Stimulated activated naive CD8-positive, alpha-beta T cell treated with anti-CD3 and anti-CD28 coated beads, Interleukin-15, amount 100 ng/mL, for 72 hours (primary cell): ENCODE measurements around the gene SLC25A30.
A peak's percentile ranks its signal among the peaks of the same experiment; 100 is the strongest.
"Not testable (repeated sequence)": the region's sequence is repeated elsewhere in the genome, so short reads cannot be mapped to it uniquely, and the experiment has no call there.

Experiments
- ATAC-seq: fragments of 150-1000 bp; cut with Tn5 transposase; 2 replicates; pipeline ENCODE4 v1.10.0; 2021; ENCODE audit warnings: mild to moderate bottlenecking, moderate library complexity
- DNase-seq, 2 donors: peaks; one replicate each; pipeline ENCODE4 v3.0.0; 2021 to 2022
- H3K27ac Mint-ChIP-seq, 2 donors: one replicate each; pipeline ENCODE4 v1.8.0; 2022; ENCODE audit warnings: mild to moderate bottlenecking in 2 of 2, mixed read lengths in 2 of 2, moderate library complexity in 2 of 2
- H3K27me3 Mint-ChIP-seq: one replicate; pipeline ENCODE4 v1.8.0; 2022; ENCODE audit warnings: mixed read lengths
- H3K4me1 Mint-ChIP-seq: one replicate; pipeline ENCODE4 v1.8.0; 2022; ENCODE audit warnings: mild to moderate bottlenecking, mixed read lengths
- H3K4me3 Mint-ChIP-seq, 2 donors: one replicate each; pipeline ENCODE4 v1.8.0; 2022; ENCODE audit warnings: mild to moderate bottlenecking in 2 of 2, mixed read lengths in 2 of 2, moderate library complexity in 1 of 2
- H3K9me3 Mint-ChIP-seq, 2 donors: one replicate each; pipeline ENCODE4 v1.8.0; 2022; ENCODE audit warnings: mixed read lengths in 2 of 2

SLC25A30 gene

DNA sequence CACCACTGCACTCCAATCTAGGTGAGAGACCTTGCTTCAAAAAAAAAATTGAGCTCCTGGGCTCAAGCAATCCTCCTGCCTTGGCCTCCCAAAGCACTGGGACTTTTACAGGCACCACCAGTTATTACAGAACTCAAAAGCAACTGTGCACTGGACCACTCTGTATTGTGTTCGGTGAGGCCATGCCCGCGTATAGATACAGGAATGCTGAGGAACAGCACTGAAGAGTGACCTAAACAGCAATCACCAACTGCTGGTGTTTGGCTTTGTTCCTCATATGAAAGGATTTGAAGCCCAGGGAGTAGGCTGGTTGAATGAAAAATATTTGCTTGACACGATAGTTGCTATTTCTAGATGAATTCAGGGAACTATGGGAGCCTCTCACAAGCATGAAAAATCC, 29.5 kb downstream of the SLC25A30 start:
- Mint-ChIP-seq H3K27me3 (no peaks in the 10 kb centered on the region), H3K9me3 (no peaks in the 10 kb centered on the region), H3K27ac (no peak overlapping the region), H3K4me1 (peaks cover 16% of the 10 kb centered on the region), H3K4me3 (no peak overlapping the region)
- ATAC-seq (no peak), DNase-seq (no peak)

DNA sequence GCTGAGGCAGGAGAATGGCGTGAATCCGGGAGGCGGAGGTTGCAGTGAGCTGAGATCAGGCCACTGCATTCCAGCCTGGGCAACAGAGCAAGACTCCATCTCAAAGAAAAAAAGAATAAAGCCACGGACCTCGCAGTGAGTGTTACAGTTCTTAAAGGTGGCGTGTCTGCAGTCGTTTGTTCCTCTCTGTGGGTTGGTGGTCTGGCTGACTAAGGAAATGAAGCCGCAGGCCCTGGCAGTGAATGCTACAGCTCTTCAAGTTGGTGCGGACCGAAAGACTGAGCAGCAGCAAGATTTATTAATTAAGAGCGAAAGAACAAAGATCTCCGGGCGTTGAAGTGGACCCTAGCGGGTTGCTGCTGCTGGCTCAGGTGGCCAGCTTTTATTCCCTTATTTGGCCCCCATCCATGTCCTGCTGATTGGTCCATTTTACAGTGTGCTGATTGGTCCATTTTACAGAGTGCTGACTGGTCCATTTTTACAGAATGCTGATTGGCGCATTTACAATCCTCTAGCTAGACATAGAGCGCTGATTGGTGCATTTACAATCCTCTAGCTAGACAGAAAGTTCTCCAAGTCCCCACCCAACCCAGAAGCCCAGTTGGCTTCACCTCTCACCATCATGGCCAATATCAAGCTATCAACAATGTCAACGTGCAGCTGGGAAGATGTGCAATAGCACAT, 31.1 kb downstream of the SLC25A30 start:
- DNase-seq (peak; percentile 30 to 46), ATAC-seq (peak; percentile 95)
- peaks cover 16% of the 10 kb centered on the region for H3K4me1 Mint-ChIP-seq
- H3K4me3 Mint-ChIP-seq = peak overlapping the region in 1 of 2 donors; percentile 5
- H3K9me3 Mint-ChIP-seq, H3K27me3 Mint-ChIP-seq: not testable (repeated sequence)
- H3K27ac Mint-ChIP-seq = peak overlapping the region in 1 of 2 donors; percentile 85

DNA sequence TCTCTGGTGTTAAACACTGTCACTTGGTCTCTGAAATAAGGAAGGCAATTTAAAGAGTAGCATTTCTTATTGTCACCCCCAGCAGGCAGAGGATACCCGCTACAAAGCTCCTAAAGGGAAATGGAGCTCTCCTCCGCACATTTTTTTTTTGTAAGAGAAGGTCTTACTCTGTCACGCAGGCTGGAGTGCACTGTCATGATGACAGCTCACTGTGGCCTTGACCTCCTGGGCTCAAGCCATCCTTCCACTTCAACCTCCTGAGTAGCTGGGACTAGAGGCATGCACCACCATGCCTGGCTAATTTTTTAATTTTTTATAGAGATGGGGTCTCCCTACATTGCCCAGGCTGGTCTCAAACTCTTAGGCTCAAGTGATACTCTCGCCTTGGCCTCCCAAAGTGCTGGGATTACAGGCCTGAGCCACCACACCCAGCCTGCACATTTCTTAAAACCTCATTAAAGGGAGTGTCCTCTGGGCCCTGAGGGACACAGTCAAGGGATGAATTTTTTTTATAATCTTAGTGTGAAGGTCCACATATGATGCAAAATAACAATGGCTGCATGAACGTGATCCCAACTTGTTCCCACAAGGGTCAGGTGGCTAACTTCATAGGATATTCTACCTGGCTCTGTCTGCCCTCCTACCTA, 32.1 kb downstream of the SLC25A30 start:
- Mint-ChIP-seq H3K4me1 (peaks cover 16% of the 10 kb centered on the region), H3K9me3 (no peaks in the 10 kb centered on the region), H3K27me3 (no peaks in the 10 kb centered on the region), H3K4me3 (no peak overlapping the region), H3K27ac (no peak overlapping the region)
- ATAC-seq (no peak), DNase-seq (no peak)

GRCh38 chr13:45385320-45385719, 32.9 kb downstream of the SLC25A30 start:
- H3K27ac Mint-ChIP-seq = no peak overlapping the region
- no peaks in the 10 kb centered on the region for H3K27me3 Mint-ChIP-seq
- H3K4me1 Mint-ChIP-seq = peaks cover 16% of the 10 kb centered on the region
- DNase-seq (no peak), ATAC-seq (no peak)
- no peak overlapping the region for H3K4me3 Mint-ChIP-seq
- no peaks in the 10 kb centered on the region for H3K9me3 Mint-ChIP-seq

GRCh38 chr13:45384474-45385174, 33.5 kb downstream of the SLC25A30 start:
- Mint-ChIP-seq H3K9me3 (no peaks in the 10 kb centered on the region), H3K4me3 (no peak overlapping the region), H3K27me3 (no peaks in the 10 kb centered on the region), H3K27ac (no peak overlapping the region), H3K4me1 (peaks cover 16% of the 10 kb centered on the region)
- DNase-seq (no peak), ATAC-seq (no peak)

GRCh38 chr13:45382739-45383138, 35.4 kb downstream of the SLC25A30 start:
- not testable (repeated sequence) for H3K4me3 Mint-ChIP-seq, H3K27ac Mint-ChIP-seq, ATAC-seq, H3K9me3 Mint-ChIP-seq, H3K27me3 Mint-ChIP-seq, DNase-seq
- H3K4me1 Mint-ChIP-seq = peaks cover 16% of the 10 kb centered on the region

GRCh38 chr13:45381196-45381595, 37.0 kb downstream of the SLC25A30 start:
- no peak for ATAC-seq
- Mint-ChIP-seq H3K4me1 (peaks cover 1% of the 10 kb centered on the region), H3K9me3 (no peaks in the 10 kb centered on the region), H3K27ac (no peak overlapping the region), H3K4me3 (no peak overlapping the region), H3K27me3 (no peaks in the 10 kb centered on the region)
- DNase-seq = no peak

DNA sequence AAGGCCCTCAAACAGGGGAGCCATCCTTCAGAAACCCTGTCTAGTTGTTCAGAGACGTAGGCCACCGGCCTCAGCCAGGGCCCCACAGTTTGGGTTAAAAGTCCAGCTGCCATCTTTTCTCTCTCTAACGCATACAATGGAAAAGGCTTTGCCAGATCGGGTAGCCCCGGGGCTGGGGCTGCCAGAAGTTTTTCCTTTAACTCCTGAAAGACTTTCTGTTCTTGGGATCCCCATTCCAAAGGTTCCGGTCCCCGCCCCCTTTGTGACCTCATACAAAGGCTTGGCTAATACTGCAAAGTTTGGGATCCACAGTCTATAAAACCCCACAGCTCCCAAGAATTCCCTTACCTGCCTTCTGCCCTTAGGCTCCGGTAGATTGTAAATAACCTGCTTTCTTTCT, 37.5 kb downstream of the SLC25A30 start:
- not testable (repeated sequence) for ATAC-seq, H3K4me1 Mint-ChIP-seq, H3K9me3 Mint-ChIP-seq, DNase-seq, H3K27ac Mint-ChIP-seq, H3K4me3 Mint-ChIP-seq, H3K27me3 Mint-ChIP-seq

DNA sequence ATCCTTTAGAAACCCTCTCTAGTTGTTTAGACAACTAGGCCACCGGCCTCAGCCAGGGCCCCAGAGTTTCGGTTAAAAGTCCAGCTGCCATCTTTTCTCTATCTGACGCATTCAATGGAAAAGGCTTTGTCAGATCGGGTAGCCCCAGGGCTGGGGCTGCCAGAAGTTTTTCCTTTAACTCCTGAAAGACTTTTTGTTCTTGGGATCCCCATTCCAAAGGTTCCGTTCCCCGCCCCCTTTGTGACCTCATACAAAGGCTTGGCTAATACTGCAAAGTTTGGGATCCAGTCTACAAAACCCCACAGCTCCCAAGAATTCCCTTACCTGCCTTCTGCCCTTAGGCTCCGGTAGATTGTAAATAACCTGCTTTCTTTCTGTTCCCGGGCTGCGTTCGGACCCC, 38.7 kb downstream of the SLC25A30 start:
- not testable (repeated sequence) for ATAC-seq, H3K4me3 Mint-ChIP-seq, H3K27me3 Mint-ChIP-seq, DNase-seq, H3K9me3 Mint-ChIP-seq, H3K27ac Mint-ChIP-seq, H3K4me1 Mint-ChIP-seq

DNA sequence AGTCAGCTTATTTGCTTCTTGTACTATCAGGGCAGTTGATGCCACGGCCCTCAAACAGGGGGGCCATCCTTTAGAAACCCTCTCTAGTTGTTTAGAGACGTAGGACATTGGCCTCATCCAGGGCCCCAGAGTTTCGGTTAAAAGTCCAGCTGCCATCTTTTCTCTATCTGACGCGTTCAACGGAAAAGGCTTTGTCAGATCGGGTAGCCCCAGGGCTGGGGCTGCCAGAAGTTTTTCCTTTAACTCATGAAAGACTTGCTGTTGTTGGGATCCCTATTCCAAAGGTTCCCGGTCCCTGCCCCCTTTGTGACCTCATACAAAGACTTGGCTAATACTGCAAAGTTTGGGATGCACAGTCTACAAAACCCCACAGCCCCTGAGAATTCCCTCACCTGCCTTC, 39.4 kb downstream of the SLC25A30 start:
- not testable (repeated sequence) for H3K27me3 Mint-ChIP-seq, H3K4me1 Mint-ChIP-seq, H3K27ac Mint-ChIP-seq, H3K9me3 Mint-ChIP-seq, H3K4me3 Mint-ChIP-seq, ATAC-seq, DNase-seq

DNA sequence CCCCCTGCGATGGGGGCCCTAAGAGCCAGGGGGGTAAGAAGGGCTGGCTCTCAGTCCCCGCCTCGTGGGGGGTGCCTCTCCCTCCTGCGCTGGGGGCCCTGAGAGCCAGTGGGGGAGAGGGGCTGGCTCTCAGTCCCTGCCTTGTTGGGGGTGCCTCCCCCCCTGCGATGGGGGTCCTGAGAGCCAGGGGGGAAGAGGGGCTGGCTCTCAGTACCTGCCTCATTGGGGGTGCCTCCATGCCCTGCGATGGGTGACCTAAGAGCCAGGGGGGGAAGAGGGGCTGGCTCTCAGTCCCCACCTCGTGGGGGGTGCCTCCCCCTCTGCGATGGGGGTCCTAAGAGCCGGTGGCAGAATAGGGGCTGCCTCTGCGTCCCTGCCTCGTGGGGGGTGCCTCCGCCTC, 40.9 kb downstream of the SLC25A30 start:
- not testable (repeated sequence) for H3K4me1 Mint-ChIP-seq, ATAC-seq, H3K4me3 Mint-ChIP-seq, H3K27me3 Mint-ChIP-seq, H3K9me3 Mint-ChIP-seq, DNase-seq
- peak overlapping the region in 1 of 2 donors; percentile 42 for H3K27ac Mint-ChIP-seq

GRCh38 chr13:45376651-45377050, 41.5 kb downstream of the SLC25A30 start:
- H3K9me3 Mint-ChIP-seq, H3K27me3 Mint-ChIP-seq, ATAC-seq, H3K4me1 Mint-ChIP-seq, DNase-seq, H3K27ac Mint-ChIP-seq, H3K4me3 Mint-ChIP-seq: not testable (repeated sequence)

DNA sequence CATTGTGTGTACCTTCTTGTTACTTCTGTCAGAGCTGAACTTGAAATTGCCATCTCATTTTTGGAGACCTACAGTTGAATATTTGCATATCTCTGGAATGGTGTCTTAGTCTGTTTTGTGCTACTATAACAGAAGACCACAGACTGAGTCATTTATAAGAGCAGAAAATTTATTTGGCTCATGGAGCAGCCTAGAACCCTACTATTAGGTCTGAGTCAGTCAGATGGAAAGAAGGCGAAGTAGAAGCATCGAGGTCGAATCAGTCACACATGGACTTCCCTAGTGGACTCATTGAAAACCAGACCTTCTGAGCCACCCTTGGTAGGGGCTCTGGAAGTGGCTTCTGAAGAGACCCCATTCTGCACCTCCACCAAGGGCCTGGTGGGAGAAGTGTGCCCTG, 43.3 kb downstream of the SLC25A30 start:
- ATAC-seq (no peak), DNase-seq (no peak)
- Mint-ChIP-seq H3K27me3 (no peaks in the 10 kb centered on the region), H3K9me3 (no peaks in the 10 kb centered on the region), H3K4me3 (no peak overlapping the region), H3K27ac (no peak overlapping the region), H3K4me1 (peaks cover 7% of the 10 kb centered on the region)

DNA sequence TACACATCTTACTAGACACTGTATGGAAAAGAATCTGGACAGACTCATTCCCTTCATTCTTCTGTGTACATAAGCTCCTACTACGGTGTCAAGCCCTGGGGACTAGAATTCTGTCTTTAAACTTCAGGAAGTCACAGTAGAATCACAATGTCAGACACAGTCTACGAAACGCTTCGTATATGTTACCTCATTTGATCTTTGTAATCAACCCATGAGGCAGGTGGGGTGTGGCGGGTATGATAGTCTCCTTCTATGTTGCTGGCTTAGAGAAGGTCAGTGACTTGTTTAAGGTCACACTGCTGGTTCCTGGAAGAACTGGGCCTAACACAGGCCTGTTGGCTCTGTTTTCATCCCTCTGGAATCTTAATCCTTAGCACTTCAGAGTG, 45.0 kb downstream of the SLC25A30 start:
- no peaks in the 10 kb centered on the region for H3K9me3 Mint-ChIP-seq
- DNase-seq = no peak
- ATAC-seq = no peak
- no peak overlapping the region for H3K4me3 Mint-ChIP-seq
- H3K27me3 Mint-ChIP-seq = no peaks in the 10 kb centered on the region
- H3K27ac Mint-ChIP-seq = no peak overlapping the region
- peaks cover 21% of the 10 kb centered on the region for H3K4me1 Mint-ChIP-seq

DNA sequence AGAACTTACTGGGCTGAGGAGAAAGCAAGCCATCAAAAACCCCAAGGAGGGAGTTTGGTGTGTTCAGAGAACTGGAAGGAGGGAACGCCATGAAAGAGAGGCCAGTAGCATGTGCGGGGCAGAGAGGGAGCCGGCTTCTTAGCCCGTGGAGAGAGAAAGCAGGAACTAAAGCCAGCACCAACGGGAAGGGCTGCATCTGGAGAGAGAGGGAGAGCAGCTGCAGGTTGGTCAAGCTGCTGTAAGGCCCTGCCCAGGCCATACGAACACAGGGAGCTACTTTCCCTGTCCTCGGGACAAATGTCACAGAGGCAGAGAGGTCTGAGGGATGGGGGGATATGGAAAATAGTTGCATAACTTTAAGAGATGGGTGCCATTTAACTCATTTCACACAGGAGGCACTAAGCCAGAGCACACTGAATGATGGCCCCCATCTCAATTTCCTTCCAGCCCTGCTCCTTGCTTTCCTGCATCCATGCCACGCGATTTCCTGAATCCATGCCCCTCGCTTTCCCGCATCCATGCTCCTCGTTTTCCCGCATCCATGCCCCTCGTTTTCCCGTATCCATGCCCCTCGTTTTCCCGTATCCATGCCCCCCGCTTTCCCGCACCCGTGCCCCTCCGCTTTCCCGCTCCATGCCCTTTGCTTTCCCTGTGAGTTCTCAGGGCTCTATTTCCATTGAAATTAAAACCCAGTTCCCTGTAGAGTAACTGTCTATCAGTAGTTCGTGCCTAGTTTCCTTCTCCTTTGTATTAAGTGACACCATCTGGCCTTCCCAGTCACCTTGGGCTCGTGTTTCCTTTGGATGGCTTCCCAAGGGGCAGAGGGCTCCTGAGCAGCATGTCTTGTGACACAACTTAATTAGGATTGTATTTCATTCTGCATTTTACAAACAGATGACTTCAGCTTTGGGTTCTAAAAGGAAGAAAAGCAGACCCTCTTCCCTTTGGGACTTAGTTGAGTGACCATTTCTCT, 45.7 kb downstream of the SLC25A30 start:
- no peaks in the 10 kb centered on the region for H3K27me3 Mint-ChIP-seq
- H3K27ac Mint-ChIP-seq = no peak overlapping the region
- ATAC-seq (no peak), DNase-seq (no peak)
- no peak overlapping the region for H3K4me3 Mint-ChIP-seq
- peaks cover 28% of the 10 kb centered on the region for H3K4me1 Mint-ChIP-seq
- H3K9me3 Mint-ChIP-seq = no peaks in the 10 kb centered on the region
